DOHH2 (cell line): ENCODE measurements around the gene COL18A1.

ENCODE experiments used
- H3F3A ChIP-seq: fragments of 200-600 bp; sonication (generic), shearing (Covaris generic); 2 replicates; pipeline ENCODE4 v1.6.0; 2016; ENCODE audit warnings: antibody characterized with exemption, mild to moderate bottlenecking; ENCODE audit not compliant: control insufficient read depth, insufficient read depth
- H3K27ac ChIP-seq: fragments of 200-600 bp; sonication (generic); 2 replicates; pipeline ENCODE4 v1.5.1; 2014; ENCODE audit warnings: low read depth, mild to moderate bottlenecking, low read length, moderate library complexity
- H3K27me3 ChIP-seq: fragments of 200-600 bp; sonication (generic); 2 replicates; pipeline ENCODE4 v1.6.1; 2014; ENCODE audit warnings: mild to moderate bottlenecking, low read length, mixed read lengths; ENCODE audit not compliant: control insufficient read depth
- H3K36me3 ChIP-seq: fragments of 200-600 bp; sonication (generic); 2 replicates; pipeline ENCODE4 v1.6.1; 2014; ENCODE audit warnings: mild to moderate bottlenecking, low read length, moderate library complexity, mixed read lengths; ENCODE audit not compliant: control insufficient read depth
- H3K4me1 ChIP-seq: fragments of 200-600 bp; sonication (generic); 2 replicates; pipeline ENCODE4 v1.6.1; 2014; ENCODE audit warnings: mild to moderate bottlenecking, low read length, mixed read lengths; ENCODE audit not compliant: control insufficient read depth
- H3K4me2 ChIP-seq: fragments of 200-600 bp; sonication (generic); 2 replicates; pipeline ENCODE4 v1.6.0; 2014; ENCODE audit warnings: mild to moderate bottlenecking, low read length, moderate library complexity
- H3K4me3 ChIP-seq: fragments of 200-600 bp; sonication (generic); 2 replicates; pipeline ENCODE4 v1.5.1; 2014; ENCODE audit warnings: mild to moderate bottlenecking, low read length, mixed read lengths
- H3K79me2 ChIP-seq: fragments of 200-600 bp; sonication (generic); 2 replicates; pipeline ENCODE4 v1.6.1; 2014; ENCODE audit warnings: mild to moderate bottlenecking, low read length, mixed read lengths; ENCODE audit not compliant: control insufficient read depth
- H3K9me2 ChIP-seq: fragments of 200-600 bp; sonication (generic); replicated peaks from 2 replicates; pipeline ENCODE4 v1.6.1; 2014; ENCODE audit warnings: mild to moderate bottlenecking, low read length, mixed read lengths; ENCODE audit not compliant: control insufficient read depth
- H3K9me3 ChIP-seq: fragments of 200-600 bp; sonication (generic); 2 replicates; pipeline ENCODE4 v1.6.1; 2014; ENCODE audit warnings: antibody characterized with exemption, low read length, mixed read lengths; ENCODE audit not compliant: control insufficient read depth, insufficient read depth
- H4K20me1 ChIP-seq: fragments of 200-600 bp; sonication (generic); 2 replicates; pipeline ENCODE4 v1.6.0; 2014; ENCODE audit warnings: low read depth, mild to moderate bottlenecking, antibody characterized with exemption, low read length, moderate library complexity; ENCODE audit not compliant: control insufficient read depth, insufficient read depth
- CTCF ChIP-seq: fragments of 200-600 bp; sonication (generic); IDR thresholded peaks from one replicate; pipeline ENCODE4 v1.5.1; 2014; ENCODE audit warnings: antibody characterized with exemption, mild to moderate bottlenecking, low read depth, low read length; ENCODE audit not compliant: poor library complexity, severe bottlenecking
- EZH2phosphoT487 ChIP-seq: fragments of 200-600 bp; sonication (generic); IDR thresholded peaks from 2 replicates; pipeline ENCODE4 v1.6.1; 2017; ENCODE audit warnings: borderline replicate concordance, mild to moderate bottlenecking, antibody characterized with exemption, low read length, moderate library complexity, mixed read lengths

Gene COL18A1

GRCh38 chr21:45479691-45480675 is 75.0 kb downstream of the COL18A1 start:
- no peaks in the 10 kb centered on the region for H3K9me2 ChIP-seq
- H3K4me3 ChIP-seq = no peak overlapping the region
- peaks cover 3% of the 10 kb centered on the region; the same call in 1 of the 2 replicates for H3K4me1 ChIP-seq
- H3K27me3 ChIP-seq = no peaks in the 10 kb centered on the region
- H3F3A ChIP-seq = no peaks in the 10 kb centered on the region
- H4K20me1 ChIP-seq = no peaks in the 10 kb centered on the region
- H3K4me2 ChIP-seq = no peak overlapping the region
- H3K27ac ChIP-seq = no peak overlapping the region
- no peaks in the 10 kb centered on the region for H3K36me3 ChIP-seq
- TF ChIP-seq CTCF = no peak
- no peak for TF ChIP-seq EZH2phosphoT487
- H3K9me3 ChIP-seq = peaks cover 15% of the 10 kb centered on the region; the same call in 1 of the 2 replicates
- H3K79me2 ChIP-seq = no peaks in the 10 kb centered on the region

DNA sequence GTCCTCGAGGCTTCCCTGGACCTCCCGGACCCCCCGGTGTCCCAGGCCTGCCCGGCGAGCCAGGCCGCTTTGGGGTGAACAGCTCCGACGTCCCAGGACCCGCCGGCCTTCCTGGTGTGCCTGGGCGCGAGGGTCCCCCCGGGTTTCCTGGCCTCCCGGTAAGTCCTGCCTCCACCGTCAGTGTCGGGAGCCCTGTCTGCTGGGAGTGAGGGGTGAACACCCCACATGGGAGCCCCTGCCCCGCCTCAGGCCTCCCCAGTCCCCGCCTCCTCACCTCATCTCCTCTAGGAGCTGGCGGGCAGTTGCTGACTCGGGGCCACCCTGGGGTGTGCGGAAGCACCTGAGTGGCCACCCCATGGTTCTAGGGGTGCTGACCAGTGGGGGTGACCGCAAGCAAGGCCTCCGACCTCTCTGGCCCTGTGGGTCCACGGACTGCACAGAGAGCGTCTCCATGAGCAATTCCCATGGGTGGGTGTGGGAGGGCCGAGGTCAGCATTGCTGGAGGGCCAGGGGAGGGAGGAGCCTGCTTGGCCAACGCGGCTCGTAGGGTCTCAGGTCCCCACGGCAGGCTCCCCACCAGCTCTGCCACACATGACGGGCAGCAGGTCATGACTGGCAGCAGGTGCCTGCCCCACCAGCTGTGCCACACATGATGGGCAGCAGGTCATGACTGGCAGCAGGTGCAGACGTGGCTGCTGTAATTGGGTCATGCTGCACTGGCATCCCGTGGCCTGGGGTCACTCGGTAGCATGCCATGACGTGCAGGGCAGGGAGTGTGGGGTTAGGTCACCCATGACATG is 75.9 kb downstream of the COL18A1 start:
- H4K20me1 ChIP-seq = no peaks in the 10 kb centered on the region
- no peaks in the 10 kb centered on the region for H3F3A ChIP-seq
- no peak for TF ChIP-seq CTCF
- no peaks in the 10 kb centered on the region for H3K79me2 ChIP-seq
- no peak overlapping the region for H3K27ac ChIP-seq
- peaks cover 15% of the 10 kb centered on the region; the same call in 1 of the 2 replicates for H3K9me3 ChIP-seq
- no peaks in the 10 kb centered on the region for H3K36me3 ChIP-seq
- no peaks in the 10 kb centered on the region for H3K27me3 ChIP-seq
- peaks cover 3% of the 10 kb centered on the region; the same call in 1 of the 2 replicates for H3K4me1 ChIP-seq
- no peaks in the 10 kb centered on the region for H3K9me2 ChIP-seq
- no peak overlapping the region for H3K4me2 ChIP-seq
- H3K4me3 ChIP-seq = no peak overlapping the region

GRCh38 chr21:45481566-45481965 is 76.6 kb downstream of the COL18A1 start:
- Histone ChIP-seq H4K20me1 (no peaks in the 10 kb centered on the region), H3F3A (no peaks in the 10 kb centered on the region), H3K79me2 (no peaks in the 10 kb centered on the region), H3K4me3 (no peak overlapping the region), H3K4me1 (peaks cover 3% of the 10 kb centered on the region; the same call in 1 of the 2 replicates), H3K27ac (no peak overlapping the region), H3K9me2 (no peaks in the 10 kb centered on the region), H3K4me2 (no peak overlapping the region), H3K9me3 (peaks cover 13% of the 10 kb centered on the region; the same call in 1 of the 2 replicates), H3K27me3 (no peaks in the 10 kb centered on the region), H3K36me3 (no peaks in the 10 kb centered on the region)
- TF ChIP-seq CTCF (no peak), EZH2phosphoT487 (no peak)
